H1 (cell line): ENCODE results near the gene TAF6. TPM values are rescaled to one million over a fixed set of nuclear protein-coding genes. Genes with fewer than 3 reads are reported as not detected.
A peak's percentile ranks its signal among the peaks of the same experiment; 100 is the strongest.

Experiments used
- CTCF ChIA-PET: fragments of 300-600 bp; sonication (Branson Sonifier 250); formaldehyde crosslinking; loops from one replicate; lab custom pipeline; 2021; ENCODE audit not compliant: partially characterized antibody; lab: Charles Lee
- POLR2A ChIA-PET: fragments of 300-600 bp; sonication (Branson Sonifier 250); formaldehyde crosslinking; loops from one replicate; lab custom pipeline; 2021; ENCODE audit warnings: inconsistent platforms; ENCODE audit not compliant: partially characterized antibody; lab: Charles Lee
- DNase-seq, 2 experiments: peaks; one replicate each; pipeline versions ENCODE4 v3.0.0 to v3.0.0-alpha.2; 2010 to 2022; ENCODE audit warnings: low spot score in 2 of 2, low read depth in 1 of 2, mixed read lengths in 1 of 2
- FAIRE-seq: peaks from 2 replicates; lab custom pipeline; 2011; peaks lifted over from hg19 to GRCh38; lab: Jason Lieb, UNC
- H2AFZ ChIP-seq: 2 replicates; pipeline ENCODE4 v1.8.1; 2012; ENCODE audit warnings: low read length, inconsistent platforms
- H2AK5ac ChIP-seq: 2 replicates; pipeline ENCODE4 v1.6.1; 2013; ENCODE audit warnings: low read depth, low read length
- H2BK120ac ChIP-seq: replicated peaks from 2 replicates; pipeline ENCODE3; 2013; ENCODE audit warnings: low read depth, low read length, inconsistent platforms
- H2BK12ac ChIP-seq: 2 replicates; pipeline ENCODE4 v1.6.1; 2013; ENCODE audit warnings: low read depth, low read length
- H2BK15ac ChIP-seq: 2 replicates; pipeline ENCODE4 v1.6.1; 2013; ENCODE audit warnings: low read length
- H2BK20ac ChIP-seq: 2 replicates; pipeline ENCODE4 v1.6.1; 2013; ENCODE audit warnings: low read length
- H2BK5ac ChIP-seq: 2 replicates; pipeline ENCODE4 v1.6.1; 2013; ENCODE audit warnings: low read depth, low read length
- H3K14ac ChIP-seq: 2 replicates; pipeline ENCODE4 v1.6.1; 2013; ENCODE audit warnings: inconsistent platforms; ENCODE audit not compliant: insufficient read length
- H3K18ac ChIP-seq: 2 replicates; pipeline ENCODE4 v1.6.1; 2013; ENCODE audit warnings: low read length; ENCODE audit errors: extremely low read depth
- H3K23ac ChIP-seq: 2 replicates; pipeline ENCODE4 v1.6.1; 2013; ENCODE audit warnings: inconsistent platforms; ENCODE audit not compliant: insufficient read length
- H3K23me2 ChIP-seq: 2 replicates; pipeline ENCODE4 v1.6.1; 2013; ENCODE audit warnings: low read depth, low read length
- H3K27ac ChIP-seq: 2 replicates; pipeline ENCODE4 v1.6.1; 2011; ENCODE audit warnings: low read depth, low read length, inconsistent platforms
- H3K27me3 ChIP-seq, 4 experiments: replicated peaks in 1 of 4; 1 replicate in 1 of 4; 2 replicates in 3 of 4; pipeline versions ENCODE4 v1.6.1 to v1.8.1; 2011 to 2013; ENCODE audit warnings: low read length in 3 of 4, mild to moderate bottlenecking in 3 of 4, inconsistent platforms in 2 of 4, mixed read lengths in 2 of 4, moderate library complexity in 1 of 4; ENCODE audit not compliant: control insufficient read depth in 3 of 4, insufficient read depth in 3 of 4; ENCODE audit errors: extremely low read depth in 1 of 4
- H3K36me3 ChIP-seq, 4 experiments: 2 replicates each; pipeline versions ENCODE4 v1.6.1 to v1.8.1; 2011 to 2013; ENCODE audit warnings: mild to moderate bottlenecking in 4 of 4, low read length in 3 of 4, moderate library complexity in 2 of 4, control low read depth in 1 of 4, inconsistent platforms in 1 of 4; ENCODE audit not compliant: insufficient read depth in 4 of 4, control insufficient read depth in 2 of 4
- H3K4ac ChIP-seq: replicated peaks from 2 replicates; pipeline ENCODE3; 2013; ENCODE audit warnings: low read length, low read depth, mixed read lengths, inconsistent platforms; ENCODE audit not compliant: insufficient read length
- H3K4me1 ChIP-seq, 4 experiments: replicated peaks in 1 of 4; 1 replicate in 1 of 4; 2 replicates in 3 of 4; pipeline versions ENCODE4 v1.6.1 to v1.8.1; 2011 to 2013; ENCODE audit warnings: low read length in 3 of 4, inconsistent platforms in 2 of 4, mixed read lengths in 1 of 4; ENCODE audit not compliant: insufficient read depth in 4 of 4, control insufficient read depth in 3 of 4
- H3K4me2 ChIP-seq, 2 experiments: 2 replicates each; pipeline versions ENCODE4 v1.6.1 to v1.8.1; 2011 to 2013; ENCODE audit warnings: low read depth in 2 of 2, low read length in 2 of 2, control low read depth in 1 of 2, inconsistent platforms in 1 of 2, mild to moderate bottlenecking in 1 of 2; ENCODE audit not compliant: insufficient read depth in 1 of 2
- H3K4me3 ChIP-seq, 4 experiments: fragments of 200-600, 300-600 bp in 1 of 4; sonication (generic), shearing (Covaris generic), sonication (Bioruptor Twin) in 1 of 4; 2 replicates each; pipeline versions ENCODE4 v1.5.1 to v1.8.1; 2011 to 2016; ENCODE audit warnings: low read length in 4 of 4, low read depth in 3 of 4, control low read depth in 2 of 4, inconsistent platforms in 2 of 4, mild to moderate bottlenecking in 2 of 4, mixed read lengths in 1 of 4, moderate library complexity in 1 of 4; ENCODE audit not compliant: insufficient read depth in 2 of 4; ENCODE audit errors: extremely low read depth in 1 of 4
- H3K56ac ChIP-seq: replicated peaks from 2 replicates; pipeline ENCODE3; 2013; ENCODE audit warnings: low read depth, mild to moderate bottlenecking, mixed read lengths, low read length, inconsistent platforms; ENCODE audit not compliant: insufficient read length
- H3K79me1 ChIP-seq: 2 replicates; pipeline ENCODE4 v1.6.1; 2013; ENCODE audit warnings: low read depth, low read length, control low read depth
- H3K79me2 ChIP-seq, 2 experiments: 2 replicates each; pipeline versions ENCODE4 v1.6.1 to v1.8.1; 2012 to 2013; ENCODE audit warnings: low read length in 2 of 2, mild to moderate bottlenecking in 2 of 2, inconsistent platforms in 1 of 2; ENCODE audit not compliant: insufficient read depth in 2 of 2, control insufficient read depth in 1 of 2
- H3K9ac ChIP-seq, 4 experiments: replicated peaks in 1 of 4; 1 replicate in 1 of 4; 2 replicates in 3 of 4; pipeline versions ENCODE4 v1.6.1 to v1.8.1; 2011 to 2013; ENCODE audit warnings: low read depth in 3 of 4, low read length in 3 of 4, control low read depth in 2 of 4, mild to moderate bottlenecking in 2 of 4, moderate library complexity in 2 of 4, inconsistent platforms in 1 of 4; ENCODE audit errors: extremely low read depth in 1 of 4
- H3K9me3 ChIP-seq, 2 experiments: 2 replicates each; pipeline versions ENCODE4 v1.6.1 to v1.8.1; 2012 to 2013; ENCODE audit warnings: mild to moderate bottlenecking in 2 of 2, moderate library complexity in 2 of 2, control low read depth in 1 of 2, inconsistent platforms in 1 of 2, low read depth in 1 of 2, low read length in 1 of 2, mixed read lengths in 1 of 2; ENCODE audit not compliant: insufficient read depth in 2 of 2
- H4K20me1 ChIP-seq, 2 experiments: replicated peaks in 1 of 2; 2 replicates each; pipeline versions ENCODE3 to v1.8.1; 2011 to 2013; ENCODE audit warnings: inconsistent platforms in 2 of 2, low read length in 2 of 2, mild to moderate bottlenecking in 1 of 2; ENCODE audit not compliant: insufficient read depth in 2 of 2, control insufficient read depth in 1 of 2
- H4K5ac ChIP-seq: 2 replicates; pipeline ENCODE4 v1.6.1; 2013; ENCODE audit warnings: low read length, low read depth, mixed read lengths, inconsistent platforms; ENCODE audit not compliant: insufficient read length
- H4K8ac ChIP-seq: 2 replicates; pipeline ENCODE4 v1.8.0; 2013; ENCODE audit warnings: mild to moderate bottlenecking, moderate library complexity, low read length, inconsistent platforms; ENCODE audit not compliant: insufficient read depth; ENCODE audit errors: extremely low read depth
- H4K91ac ChIP-seq: replicated peaks from 2 replicates; pipeline ENCODE3; 2013; ENCODE audit warnings: low read length, mixed read lengths, inconsistent platforms; ENCODE audit not compliant: insufficient read length
- CBX5 ChIP-seq: fragments of 300-800, 300-1000 bp; sonication (generic); IDR thresholded peaks from 2 replicates; pipeline ENCODE4 v1.7.1; 2016; ENCODE audit warnings: antibody characterized with exemption, low read length, low read depth
- CBX8 ChIP-seq: fragments of 300-800, 300-1000 bp; sonication (generic); IDR thresholded peaks from 2 replicates; pipeline ENCODE4 v1.7.1; 2016; ENCODE audit warnings: low read depth, low read length, borderline replicate concordance
- CTBP2 ChIP-seq: IDR thresholded peaks from 2 replicates; pipeline ENCODE4 v1.7.0; 2011; ENCODE audit warnings: borderline replicate concordance, mild to moderate bottlenecking, moderate library complexity, mixed read lengths, low read length; ENCODE audit not compliant: insufficient read depth, insufficient read length
- EGR1 ChIP-seq: IDR thresholded peaks from 2 replicates; pipeline ENCODE4 v1.6.1; 2011; ENCODE audit warnings: low read depth, low read length, borderline replicate concordance
- FOSL1 ChIP-seq: IDR thresholded peaks from 2 replicates; pipeline ENCODE4 v1.6.1; 2011; ENCODE audit warnings: mild to moderate bottlenecking, low read depth, low read length, moderate library complexity; ENCODE audit not compliant: insufficient read depth
- GABPA ChIP-seq: IDR thresholded peaks from 2 replicates; pipeline ENCODE4 v1.6.1; 2011; ENCODE audit warnings: mild to moderate bottlenecking, low read length, moderate library complexity, borderline replicate concordance; ENCODE audit not compliant: insufficient read depth
- GTF2F1 ChIP-seq: IDR thresholded peaks from 2 replicates; pipeline ENCODE4 v1.6.1; 2012; ENCODE audit warnings: low read depth, low read length, improper control_type of control experiment, borderline replicate concordance
- HDAC6 ChIP-seq: IDR thresholded peaks from one replicate; pipeline ENCODE4 v1.7.1; 2012; ENCODE audit warnings: low read depth, mild to moderate bottlenecking, inconsistent platforms, low read length, moderate library complexity
- JUN ChIP-seq: IDR thresholded peaks from 2 replicates; pipeline ENCODE4 v1.6.1; 2011; ENCODE audit warnings: low read depth, mild to moderate bottlenecking, improper control_type of control experiment, low read length
- MAFK ChIP-seq: IDR thresholded peaks from 2 replicates; pipeline ENCODE4 v1.6.1; 2012; ENCODE audit warnings: low read depth, mild to moderate bottlenecking, improper control_type of control experiment, low read length
- YY1 ChIP-seq: IDR thresholded peaks from 2 replicates; pipeline ENCODE4 v1.6.1; 2011; ENCODE audit warnings: low read depth, mild to moderate bottlenecking, low read length
- WGBS, 2 experiments: shearing (Covaris generic) in 1 of 2; methylation state at CpG; one replicate each; pipeline versions ENCODE4 v1.1.6 to v1.1.7; 2013 to 2015; ENCODE audit warnings: low lambda C conversion rate in 2 of 2, mixed read lengths in 2 of 2, inconsistent platforms in 1 of 2, low coverage in 1 of 2, missing lambda C conversion rate in 1 of 2; ENCODE audit not compliant: insufficient replicate concordance in 2 of 2, insufficient coverage in 1 of 2, insufficient read length in 1 of 2; ENCODE audit errors: extremely low coverage in 1 of 2, missing lambda C conversion rate in 1 of 2; 5-methylcytosine and 5-hydroxymethylcytosine counted together
- polyA plus RNA-seq, 7 experiments: library from polyadenylated mRNA; depleted of rRNA in 3 of 7; stranded (reverse) in 5 of 7; unstranded in 2 of 7; fragments of >200 nt in 5 of 7; fragments of 200-250 nt in 2 of 7; gene quantifications; 1 replicate in 5 of 7; 2 replicates in 1 of 7; 4 replicates in 1 of 7; pipeline versions ENCODE4 v1.2.1 to v1.2.3, GENCODE V29; 2011 to 2013; ENCODE audit warnings: missing spikeins in 2 of 7, mixed read lengths in 2 of 7
- total RNA-seq: library from RNA; stranded (reverse); fragmentation: NEBNext Ultra II Directional; extraction: Animal tissue kit (Norgen Biotek cat#: 25700); gene quantifications from 2 replicates; pipeline ENCODE4 v1.2.1, GENCODE V29; 2021

Gene TAF6
- total and polyA plus RNA-seq, 2 of the 8 experiments (the other 6 are each of a cell fraction or from before 2014, with no cell fraction given) = 66.7 to 101 TPM

- no peaks in the 10 kb centered on the region; the same call in 1 of the 2 replicates for H3K23me2 ChIP-seq
- peaks cover 8 to 17% of the 10 kb centered on the region in 2 experiments for H4K20me1 ChIP-seq
- H4K91ac ChIP-seq = peak overlapping the region; percentile 99
- H2AK5ac ChIP-seq = peak overlapping the region; percentile 66
- H3K4me1 ChIP-seq = peaks cover 0 to 8% (median 3%) of the 10 kb centered on the region in 4 experiments; a peak in 3 of 7 replicates
- H3K79me2 ChIP-seq = peaks cover 9 to 56% of the 10 kb centered on the region in 2 experiments
- H2BK5ac ChIP-seq = peak overlapping the region; percentile 97
- H3K56ac ChIP-seq = peak overlapping the region; percentile 91
- H3K27me3 ChIP-seq = no peaks in the 10 kb centered on the region
- H3K14ac ChIP-seq = no peak overlapping the region
- peak overlapping the region; percentile 99 for H3K18ac ChIP-seq
- H3K9me3 ChIP-seq = no peaks in the 10 kb centered on the region
- WGBS, 2 experiments = 2% methylated on average over 41 of the region's 61 CpGs; no CpG with 5 or more reads in 1 of the 2 experiments
- H3K23ac ChIP-seq = no peak overlapping the region
- peak overlapping the region; percentile 98 for H3K27ac ChIP-seq
- no peak for FAIRE-seq
- no peak overlapping the region; the same call in 1 of the 2 replicates for H2BK12ac ChIP-seq
- ChIA-PET POLR2A (interaction anchor here (0.6 to 20.0 kb wide), 46 partner anchors 12 to 787 kb away, joined by 3 to 722 read pairs (median 5); partner anchors contain the start of genes AZGP1, BUD31, CNPY4 and COPS6), CTCF (interaction anchor here (0.7 to 5.9 kb wide), 7 partner anchors 8 to 30 kb away, joined by 3 to 55 read pairs (median 4); partner anchors contain the start of gene MBLAC1)
- no peak overlapping the region for H2BK15ac ChIP-seq
- H4K5ac ChIP-seq = peak overlapping the region; percentile 99
- H2BK120ac ChIP-seq = no peak overlapping the region
- peak in 1 of 2 experiments; percentile 90 for DNase-seq
- H3K4me3 ChIP-seq = peak overlapping the region; percentile 76 to 97 (median 84)
- H3K9ac ChIP-seq = peak overlapping the region; percentile 98 to 100 (median 100)
- H3K4ac ChIP-seq = peak overlapping the region; percentile 99
- H2AFZ ChIP-seq = no peak overlapping the region
- peaks cover 39 to 53% (median 41%) of the 10 kb centered on the region in 4 experiments for H3K36me3 ChIP-seq
- no peak overlapping the region for H2BK20ac ChIP-seq
- H3K79me1 ChIP-seq = peaks cover 12% of the 10 kb centered on the region
- H4K8ac ChIP-seq = peak overlapping the region; percentile 100
- peak overlapping the region; percentile 77 to 85; a peak in 3 of 4 replicates for H3K4me2 ChIP-seq
- TF ChIP-seq HDAC6 = no peak
- no peak for TF ChIP-seq CTBP2
- peak; percentile 55; the same call in 1 of the 2 replicates for TF ChIP-seq EGR1
- TF ChIP-seq MAFK = no peak
- no peak for TF ChIP-seq CBX5
- TF ChIP-seq YY1 = no peak
- TF ChIP-seq FOSL1 = no peak
- TF ChIP-seq GABPA = peak; percentile 88
- no peak for TF ChIP-seq CBX8
- no peak for TF ChIP-seq JUN
- no peak; the same call in 1 of the 2 replicates for TF ChIP-seq GTF2F1
Measured at GRCh38 chr7:100100420-100101015, 18.6 kb downstream of the TAF6 start.
